GM23338 (cell line): ENCODE measurements around the gene ZNF277. TPM values are rescaled to one million over a fixed set of nuclear protein-coding genes. Genes with fewer than 3 reads are reported as not detected.

Source experiments
- ATAC-seq: fragments of 200-7000 bp; cut with Tn5 transposase; 3 replicates; pipeline ENCODE4 v1.9.1; 2020
- DNase-seq: peaks from one replicate; pipeline ENCODE4 v3.0.0-alpha.2; 2015; ENCODE audit warnings: low spot score
- H2AFZ ChIP-seq: fragments of 200-600 bp; sonication (generic); 2 replicates; pipeline ENCODE4 v1.8.0; 2016; ENCODE audit warnings: antibody characterized with exemption, mild to moderate bottlenecking, moderate library complexity
- H3F3A ChIP-seq: fragments of 200-600 bp; sonication (generic); replicated peaks from 2 replicates; pipeline ENCODE4 v1.8.0; 2017; ENCODE audit warnings: antibody characterized with exemption, mixed run types, low read depth
- H3K27ac ChIP-seq: fragments of 200-600 bp; sonication (generic); 2 replicates; pipeline ENCODE4 v1.6.1; 2016; ENCODE audit warnings: low read depth
- H3K27me3 ChIP-seq: fragments of 200-600 bp; sonication (generic); 2 replicates; pipeline ENCODE4 v1.8.0; 2016; ENCODE audit warnings: mild to moderate bottlenecking, mixed run types, moderate library complexity; ENCODE audit not compliant: insufficient read depth
- H3K36me3 ChIP-seq: fragments of 200-600 bp; sonication (generic); 2 replicates; pipeline ENCODE4 v1.8.0; 2016; ENCODE audit warnings: mild to moderate bottlenecking; ENCODE audit not compliant: insufficient read depth
- H3K4me1 ChIP-seq: fragments of 200-600 bp; sonication (generic); 2 replicates; pipeline ENCODE4 v1.8.0; 2016; ENCODE audit warnings: mild to moderate bottlenecking, moderate library complexity; ENCODE audit not compliant: insufficient read depth
- H3K4me2 ChIP-seq: fragments of 200-600 bp; sonication (generic); 2 replicates; pipeline ENCODE4 v1.7.1; 2017; ENCODE audit warnings: mixed run types
- H3K4me3 ChIP-seq: fragments of 200-600 bp; sonication (generic); 2 replicates; pipeline ENCODE4 v1.6.1; 2016; ENCODE audit warnings: mixed run types
- H3K79me2 ChIP-seq: fragments of 200-600 bp; sonication (generic); replicated peaks from 2 replicates; pipeline ENCODE4 v1.8.0; 2017; ENCODE audit warnings: mild to moderate bottlenecking; ENCODE audit not compliant: insufficient read depth
- H3K9me2 ChIP-seq: fragments of 200-600 bp; sonication (generic); 2 replicates; pipeline ENCODE4 v1.8.0; 2017; ENCODE audit not compliant: insufficient read depth
- H4K20me1 ChIP-seq: fragments of 200-600 bp; sonication (generic); replicated peaks from 2 replicates; pipeline ENCODE4 v1.8.0; 2017; ENCODE audit warnings: mild to moderate bottlenecking; ENCODE audit not compliant: insufficient read depth
- H3K27ac Mint-ChIP-seq: 2 replicates; pipeline ENCODE4 v1.8.0; 2020; ENCODE audit warnings: inconsistent platforms, mild to moderate bottlenecking, moderate library complexity, mixed read lengths
- H3K27me3 Mint-ChIP-seq: 3 replicates; pipeline ENCODE4 v1.8.0; 2022; ENCODE audit warnings: low read depth, mild to moderate bottlenecking, moderate library complexity, mixed read lengths, inconsistent platforms; ENCODE audit not compliant: insufficient read depth, poor library complexity
- H3K36me3 Mint-ChIP-seq: 3 replicates; pipeline ENCODE4 v1.8.0; 2021; ENCODE audit warnings: low read depth, mild to moderate bottlenecking, inconsistent platforms, moderate library complexity, mixed read lengths
- H3K4me1 Mint-ChIP-seq: 3 replicates; pipeline ENCODE4 v1.8.0; 2020; ENCODE audit warnings: mild to moderate bottlenecking, inconsistent platforms, mixed read lengths
- H3K4me3 Mint-ChIP-seq: 3 replicates; pipeline ENCODE4 v1.8.0; 2021; ENCODE audit warnings: moderate library complexity, mild to moderate bottlenecking, inconsistent platforms, mixed read lengths
- H3K9me3 Mint-ChIP-seq: 3 replicates; pipeline ENCODE4 v1.8.0; 2020; ENCODE audit warnings: moderate library complexity, mild to moderate bottlenecking, inconsistent platforms, mixed read lengths
- ETS1 ChIP-seq: IDR thresholded peaks from 2 replicates; pipeline ENCODE4 v1.6.1; 2016; ENCODE audit warnings: antibody characterized with exemption
- EZH2 ChIP-seq: fragments of 200-600 bp; sonication (generic); IDR thresholded peaks from one replicate; pipeline ENCODE4 v1.8.0; 2017; ENCODE audit warnings: antibody characterized with exemption, mild to moderate bottlenecking, low read depth; ENCODE audit not compliant: unreplicated experiment
- NANOG ChIP-seq: IDR thresholded peaks from 2 replicates; pipeline ENCODE4 v1.6.1; 2016; ENCODE audit warnings: antibody characterized with exemption, borderline replicate concordance
- POLR2AphosphoS5 ChIP-seq: IDR thresholded peaks from 2 replicates; pipeline ENCODE4 v1.6.1; 2016; ENCODE audit warnings: antibody characterized with exemption, low read depth
- REST ChIP-seq: IDR thresholded peaks from one replicate; pipeline ENCODE4 v1.6.1; 2018; ENCODE audit warnings: antibody characterized with exemption; ENCODE audit not compliant: unreplicated experiment
- polyA plus RNA-seq: library from polyadenylated mRNA; unstranded; fragments of >200 nt; fragmentation: Nextera tagmentation; extraction: Ambion mirVana; gene quantifications from 2 replicates; pipeline ENCODE4 v1.2.1, GENCODE V29; 2016
- total RNA-seq: library from RNA; depleted of rRNA; stranded (reverse); fragments of >200 nt; shearing (Covaris generic); gene quantifications from 2 replicates; pipeline ENCODE4 v1.2.3, GENCODE V29; 2014

ZNF277 gene
- total and polyA plus RNA-seq, 2 experiments from 2014 or later, result 25.4 to 28.9 TPM

GRCh38 chr7:112176241-112176640, 30.3 kb upstream of the ZNF277 start:
- Histone ChIP-seq H4K20me1 (0 out of 2 replicates have a peak, but pooled peaks cover 3% of the 10 kb centered on the region), H3K9me2 (no peaks in the 10 kb centered on the region), H3K4me2 (no peak overlapping the region), H3K36me3 (no peaks in the 10 kb centered on the region), H3K27me3 (no peaks in the 10 kb centered on the region), H3F3A (no peaks in the 10 kb centered on the region), H3K27ac (no peak overlapping the region), H3K4me3 (no peak overlapping the region), H2AFZ (no peak overlapping the region), H3K4me1 (peaks cover 8% of the 10 kb centered on the region; the same call in 1 of the 2 replicates), H3K79me2 (peaks cover 89% of the 10 kb centered on the region)
- H3K36me3 Mint-ChIP-seq, result peaks cover 5% of the 10 kb centered on the region; the same call in 1 of the 3 replicates
- H3K4me1 Mint-ChIP-seq, result peaks cover 54% of the 10 kb centered on the region
- no peak overlapping the region for H3K4me3 Mint-ChIP-seq
- no peak for TF ChIP-seq REST
- no peak for TF ChIP-seq EZH2
- no peak for DNase-seq
- ATAC-seq, result no peak
- H3K27ac Mint-ChIP-seq, result no peak overlapping the region
- no peaks in the 10 kb centered on the region for H3K9me3 Mint-ChIP-seq
- peaks cover 2% of the 10 kb centered on the region for H3K27me3 Mint-ChIP-seq

- ATAC-seq, result peak; percentile 72
- Histone ChIP-seq H2AFZ (no peak overlapping the region), H3K27me3 (no peaks in the 10 kb centered on the region), H3F3A (no peaks in the 10 kb centered on the region), H3K79me2 (peaks cover 89% of the 10 kb centered on the region), H3K9me2 (no peaks in the 10 kb centered on the region), H3K27ac (0 out of 2 replicates have a peak overlapping the region, but pooled peaks have one; percentile 11), H3K4me3 (no peak overlapping the region), H4K20me1 (0 out of 2 replicates have a peak, but pooled peaks cover 3% of the 10 kb centered on the region), H3K36me3 (no peaks in the 10 kb centered on the region), H3K4me2 (no peak overlapping the region), H3K4me1 (peaks cover 8% of the 10 kb centered on the region; the same call in 1 of the 2 replicates)
- H3K36me3 Mint-ChIP-seq, result peaks cover 2% of the 10 kb centered on the region; the same call in 1 of the 3 replicates
- no peak for DNase-seq
- TF ChIP-seq ETS1 (no peak), NANOG (no peak), POLR2AphosphoS5 (no peak)
- no peaks in the 10 kb centered on the region for H3K9me3 Mint-ChIP-seq
- no peak overlapping the region for H3K4me3 Mint-ChIP-seq
- no peak overlapping the region for H3K27ac Mint-ChIP-seq
- H3K27me3 Mint-ChIP-seq, result peaks cover 2% of the 10 kb centered on the region
- H3K4me1 Mint-ChIP-seq, result peaks cover 54% of the 10 kb centered on the region
Observed at GRCh38 chr7:112176693-112177415, 29.6 kb upstream of the ZNF277 start.
